Stimulated activated CD8-positive, alpha-beta memory T cell treated with anti-CD3 and anti-CD28 coated beads, Interleukin-15, amount 100 ng/mL, for 24 hours (primary cell): ENCODE measurements around the gene ITLN2.
"Not testable (repeated sequence)": the region's sequence is repeated elsewhere in the genome, so short reads cannot be mapped to it uniquely, and the experiment has no call there.

ENCODE experiments used
- DNase-seq: peaks from one replicate; pipeline ENCODE4 v3.0.0-alpha.2; 2020; ENCODE audit warnings: low read depth

The ITLN2 gene

GRCh38 chr1:160953030-160953429, 1.6 kb downstream of the ITLN2 start:
- DNase-seq, result no peak

GRCh38 chr1:160952129-160952510, 2.5 kb downstream of the ITLN2 start:
- DNase-seq, result no peak

- peak; percentile 19 for DNase-seq
These were observed 3.0 kb downstream of the ITLN2 start for GRCh38 chr1:160951443-160952128.

- no peak for DNase-seq
These were observed 4.0 kb downstream of the ITLN2 start for GRCh38 chr1:160950657-160951056.

GRCh38 chr1:160949881-160950280, 4.7 kb downstream of the ITLN2 start:
- no peak for DNase-seq

- DNase-seq, result not testable (repeated sequence)
These were observed 5.3 kb downstream of the ITLN2 start for GRCh38 chr1:160949216-160949880.

- DNase-seq, result not testable (repeated sequence)
These were observed 7.3 kb downstream of the ITLN2 start for GRCh38 chr1:160947174-160947759.

- not testable (repeated sequence) for DNase-seq
These were observed 8.7 kb downstream of the ITLN2 start for GRCh38 chr1:160945881-160946280.

GRCh38 chr1:160945079-160945478, 9.5 kb downstream of the ITLN2 start:
- DNase-seq, result no peak

GRCh38 chr1:160942926-160943325, 11.7 kb downstream of the ITLN2 start:
- DNase-seq, result no peak

GRCh38 chr1:160936666-160937065, 17.9 kb downstream of the ITLN2 start:
- DNase-seq, result not testable (repeated sequence)

GRCh38 chr1:160935527-160936258, 18.9 kb downstream of the ITLN2 start:
- no peak for DNase-seq

GRCh38 chr1:160933305-160933704, 21.3 kb downstream of the ITLN2 start:
- DNase-seq, result not testable (repeated sequence)

- no peak for DNase-seq
These were observed 28.9 kb downstream of the ITLN2 start for GRCh38 chr1:160925652-160926244.

- DNase-seq, result no peak
These were observed 29.6 kb downstream of the ITLN2 start for GRCh38 chr1:160924791-160925651.

GRCh38 chr1:160916666-160917065, 37.9 kb downstream of the ITLN2 start:
- DNase-seq, result no peak

- DNase-seq, result not testable (repeated sequence)
These were observed 41.4 kb downstream of the ITLN2 start for GRCh38 chr1:160913229-160913628.

GRCh38 chr1:160911925-160912324, 42.7 kb downstream of the ITLN2 start:
- DNase-seq, result no peak

GRCh38 chr1:160911441-160911840, 43.2 kb downstream of the ITLN2 start:
- no peak for DNase-seq

- no peak for DNase-seq
These were observed 44.3 kb downstream of the ITLN2 start for GRCh38 chr1:160910170-160910750.

- DNase-seq, result no peak
These were observed 46.6 kb downstream of the ITLN2 start for GRCh38 chr1:160907976-160908375.
